ENCODE data around the gene POU2AF1. TPM values are rescaled to one million over a fixed set of nuclear protein-coding genes. Genes with fewer than 3 reads are reported as not detected.
A peak's percentile ranks its signal among the peaks of the same experiment; 100 is the strongest.

POU2AF1 gene
- total RNA-seq, 1 donor from 2014 or later: 2.5 TPM

- DNase-seq: no peak
- peak overlapping the region; percentile 21 for H3K4me3 ChIP-seq
- H3K9me3 ChIP-seq: no peaks in the 10 kb centered on the region
- peaks cover 5% of the 10 kb centered on the region for H3K4me1 ChIP-seq
- H3K36me3 ChIP-seq: no peaks in the 10 kb centered on the region
- intact Hi-C loops (cut with DNase I): no loop called here
- TF ChIP-seq CTCF (IDR thresholded peaks at IDR 0.05): no peak
- no peaks in the 10 kb centered on the region for H3K27me3 ChIP-seq
- ATAC-seq: no peak
- no peak overlapping the region for H3K27ac ChIP-seq
These were observed 73.8 kb downstream of the POU2AF1 start for GRCh38 chr11:111305162-111305802.

- H3K9me3 ChIP-seq: no peaks in the 10 kb centered on the region
- ATAC-seq (peak; percentile 74), DNase-seq (no peak)
- intact Hi-C loops (cut with DNase I): no loop called here
- H3K4me1 ChIP-seq: peaks cover 5% of the 10 kb centered on the region
- no peaks in the 10 kb centered on the region for H3K36me3 ChIP-seq
- peak overlapping the region; percentile 80 for H3K27ac ChIP-seq
- H3K27me3 ChIP-seq: no peaks in the 10 kb centered on the region
- peak overlapping the region; percentile 21 for H3K4me3 ChIP-seq
- TF ChIP-seq CTCF (IDR thresholded peaks at IDR 0.05): no peak
These were observed 75.6 kb downstream of the POU2AF1 start for GRCh38 chr11:111303461-111303860.

- TF ChIP-seq CTCF (IDR thresholded peaks at IDR 0.05): no peak
- H3K36me3 ChIP-seq: no peaks in the 10 kb centered on the region
- peaks cover 5% of the 10 kb centered on the region for H3K4me1 ChIP-seq
- DNase-seq (peak; percentile 79), ATAC-seq (peak; percentile 71)
- no peaks in the 10 kb centered on the region for H3K27me3 ChIP-seq
- no peak overlapping the region for H3K4me3 ChIP-seq
- no peaks in the 10 kb centered on the region for H3K9me3 ChIP-seq
- H3K27ac ChIP-seq: peak overlapping the region; percentile 80
- intact Hi-C loops (cut with DNase I): no loop called here
These were observed 76.8 kb downstream of the POU2AF1 start for GRCh38 chr11:111302298-111302697.

Small RNA genes within 50 kb of the gene (microRNA-seq; reads per million reads assigned to microRNA genes)
- not detected for gene MIR4491 (ENCODE audit: borderline microRNAs expressed)

Other genes with a start within 250 kb of the POU2AF1 start
- gene POU2AF2, start 133.6 kb downstream of the POU2AF1 start, total RNA-seq: not detected
- gene POU2AF3, start 80.7 kb downstream of the POU2AF1 start, total RNA-seq: 1.8 TPM
- gene BTG4, start 133.1 kb upstream of the POU2AF1 start, total RNA-seq: not detected
- not detected for gene HOATZ, start 135.5 kb upstream of the POU2AF1 start, total RNA-seq
- 17.5 TPM for gene LAYN, start 161.4 kb upstream of the POU2AF1 start, total RNA-seq
- gene SIK2, start 223.2 kb upstream of the POU2AF1 start, total RNA-seq: 32.6 TPM